Stimulated activated memory B cell treated with anti-CD40 and anti-IgM and Interleukin-4, amounts not matched to agents 10 μg/mL and 1 μg/mL and 100 μg/mL, for 72 hours (primary cell): ENCODE measurements around the gene SMCO2.

Experiments
- ATAC-seq: fragments of 150-1000 bp; cut with Tn5 transposase; 2 replicates; pipeline ENCODE4 v1.10.0; 2021
- H3K27ac Mint-ChIP-seq: one replicate; pipeline ENCODE4 v1.8.0; 2022; ENCODE audit warnings: mild to moderate bottlenecking, mixed read lengths
- H3K27me3 Mint-ChIP-seq: one replicate; pipeline ENCODE4 v1.8.0; 2022; ENCODE audit warnings: mixed read lengths
- H3K36me3 Mint-ChIP-seq: one replicate; pipeline ENCODE4 v1.8.0; 2022; ENCODE audit warnings: mixed read lengths
- H3K4me1 Mint-ChIP-seq: one replicate; pipeline ENCODE4 v1.8.0; 2022; ENCODE audit warnings: mixed read lengths
- H3K4me3 Mint-ChIP-seq: one replicate; pipeline ENCODE4 v1.8.0; 2022; ENCODE audit warnings: mild to moderate bottlenecking, moderate library complexity, mixed read lengths
- H3K9me3 Mint-ChIP-seq: one replicate; pipeline ENCODE4 v1.8.0; 2022; ENCODE audit warnings: mixed read lengths

The SMCO2 gene

DNA sequence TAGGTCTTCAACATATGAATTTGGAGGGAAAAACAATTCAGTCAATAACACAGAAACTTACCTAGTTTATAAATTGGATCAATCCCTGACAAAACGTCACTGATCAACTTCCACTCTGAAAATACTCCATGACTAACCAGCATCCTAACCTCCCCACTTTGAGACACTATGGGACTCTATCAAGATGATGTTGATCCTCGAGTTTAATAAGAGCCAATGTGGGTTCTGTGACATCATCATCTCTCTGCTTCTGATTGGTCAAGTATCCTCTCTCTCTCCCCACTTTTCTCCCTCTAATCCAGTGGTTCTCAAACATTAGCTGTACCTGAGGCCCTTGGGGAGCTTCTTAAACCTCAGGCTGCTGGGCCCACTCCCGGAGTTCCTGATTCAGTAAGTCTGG lies at the start of gene SMCO2:
Gene SMCO2, plus strand, starts transcription at position 301 of the 400 bp plus-strand sequence. CDS start 23,896 bp downstream, outside the sequence.
- H3K9me3 Mint-ChIP-seq: peaks cover 11% of the 10 kb centered on the region
- no peaks in the 10 kb centered on the region for H3K4me1 Mint-ChIP-seq
- H3K27ac Mint-ChIP-seq: no peak within 1 kb of the TSS
- H3K27me3 Mint-ChIP-seq: peaks cover 4% of the 10 kb centered on the region
- H3K36me3 Mint-ChIP-seq: peaks cover 5% of the 10 kb centered on the region
- no peak for ATAC-seq
- H3K4me3 Mint-ChIP-seq: no peak within 1 kb of the TSS

DNA sequence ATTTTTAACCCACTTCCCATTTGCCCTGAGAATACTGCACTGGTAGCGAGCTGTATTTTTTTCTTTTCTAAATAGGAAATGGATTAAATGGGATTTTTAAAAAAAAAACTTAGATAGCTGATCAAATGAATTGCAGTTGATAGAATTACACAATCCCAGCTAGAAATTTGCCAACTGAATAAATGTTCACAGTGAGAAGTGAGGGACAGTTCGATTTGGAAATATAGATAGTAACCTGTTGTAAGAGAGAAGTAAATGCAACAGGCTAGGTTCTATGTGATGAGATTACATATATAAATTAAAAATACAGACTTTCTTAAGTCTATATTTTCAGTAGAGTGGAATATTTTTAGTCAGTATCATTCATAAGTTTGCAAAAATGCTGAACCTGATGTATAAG lies 48.1 kb upstream of the SMCO2 start:
- Mint-ChIP-seq H3K27me3 (no peaks in the 10 kb centered on the region), H3K9me3 (no peaks in the 10 kb centered on the region), H3K36me3 (peaks cover 23% of the 10 kb centered on the region), H3K4me1 (no peaks in the 10 kb centered on the region), H3K27ac (no peak overlapping the region), H3K4me3 (no peak overlapping the region)
- no peak for ATAC-seq

DNA sequence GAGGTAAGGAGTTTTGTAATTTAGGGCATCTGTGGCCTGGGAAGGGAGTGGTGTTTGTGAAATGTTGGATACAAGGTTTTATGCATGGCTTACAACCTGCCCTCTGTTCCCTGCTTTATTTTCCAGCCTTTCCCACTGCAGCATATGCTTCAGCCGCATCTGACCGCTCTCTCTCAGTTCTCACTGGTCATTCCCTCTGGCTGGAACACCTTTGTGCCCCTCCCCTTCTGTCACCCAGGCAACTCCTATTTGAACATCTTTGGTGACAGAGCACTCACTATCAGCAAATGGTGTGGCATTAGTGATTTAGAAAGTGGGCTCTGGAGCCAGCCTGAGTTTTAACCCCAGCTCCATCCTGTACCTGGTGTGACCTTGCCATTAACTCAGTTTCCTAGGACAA lies 47.5 kb upstream of the SMCO2 start:
- Mint-ChIP-seq H3K4me1 (no peaks in the 10 kb centered on the region), H3K27ac (no peak overlapping the region), H3K27me3 (no peaks in the 10 kb centered on the region), H3K36me3 (peaks cover 19% of the 10 kb centered on the region), H3K9me3 (no peaks in the 10 kb centered on the region), H3K4me3 (no peak overlapping the region)
- ATAC-seq: no peak

DNA sequence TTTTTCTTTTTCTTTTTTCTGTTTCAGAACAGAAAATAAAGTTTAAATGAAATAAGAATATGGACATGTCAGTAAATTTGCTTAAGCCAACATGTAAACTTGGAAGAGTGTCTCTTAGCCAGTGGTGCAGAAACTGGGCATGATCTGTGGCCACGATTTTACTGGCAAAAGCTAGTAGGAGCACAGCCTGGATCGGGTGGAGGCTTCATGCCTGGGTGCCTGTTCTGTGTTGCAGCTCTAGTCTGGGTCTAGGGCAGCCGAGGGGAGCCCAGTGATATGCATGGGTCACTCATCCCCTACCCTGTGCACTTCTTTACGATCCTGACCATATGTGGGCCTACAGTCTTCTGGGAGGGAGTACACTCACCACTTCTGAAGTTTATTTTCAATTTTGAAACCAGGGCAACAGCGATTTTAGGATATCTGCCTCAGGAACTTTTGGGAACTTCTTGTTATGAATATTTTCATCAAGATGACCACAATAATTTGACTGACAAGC lies 45.6 kb upstream of the SMCO2 start:
- Mint-ChIP-seq H3K9me3 (peaks cover 2% of the 10 kb centered on the region), H3K4me1 (no peaks in the 10 kb centered on the region), H3K4me3 (no peak overlapping the region), H3K36me3 (peaks cover 19% of the 10 kb centered on the region), H3K27ac (no peak overlapping the region), H3K27me3 (no peaks in the 10 kb centered on the region)
- no peak for ATAC-seq

DNA sequence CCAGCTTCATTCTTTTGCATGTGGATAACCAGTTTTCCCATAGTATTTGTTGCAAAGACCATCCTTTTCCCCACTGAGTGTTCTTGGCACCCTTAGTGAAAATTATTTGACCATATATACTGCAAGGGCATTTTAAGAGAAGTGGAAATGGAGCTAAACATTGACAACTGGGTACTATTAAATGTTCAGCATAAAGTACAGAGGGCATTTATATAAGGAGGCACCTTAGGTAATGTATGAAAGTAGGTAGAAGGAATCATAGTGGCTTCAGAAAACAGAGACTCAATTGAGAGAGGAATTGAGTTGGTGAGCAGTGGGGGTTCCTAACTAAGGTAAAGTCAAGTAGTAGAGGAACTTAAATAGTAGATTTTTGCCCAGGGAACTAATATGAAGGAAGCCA lies 34.5 kb upstream of the SMCO2 start:
- Mint-ChIP-seq H3K27ac (no peak overlapping the region), H3K4me1 (no peaks in the 10 kb centered on the region), H3K27me3 (no peaks in the 10 kb centered on the region), H3K4me3 (no peak overlapping the region), H3K36me3 (peaks cover 22% of the 10 kb centered on the region), H3K9me3 (peaks cover 2% of the 10 kb centered on the region)
- no peak for ATAC-seq

DNA sequence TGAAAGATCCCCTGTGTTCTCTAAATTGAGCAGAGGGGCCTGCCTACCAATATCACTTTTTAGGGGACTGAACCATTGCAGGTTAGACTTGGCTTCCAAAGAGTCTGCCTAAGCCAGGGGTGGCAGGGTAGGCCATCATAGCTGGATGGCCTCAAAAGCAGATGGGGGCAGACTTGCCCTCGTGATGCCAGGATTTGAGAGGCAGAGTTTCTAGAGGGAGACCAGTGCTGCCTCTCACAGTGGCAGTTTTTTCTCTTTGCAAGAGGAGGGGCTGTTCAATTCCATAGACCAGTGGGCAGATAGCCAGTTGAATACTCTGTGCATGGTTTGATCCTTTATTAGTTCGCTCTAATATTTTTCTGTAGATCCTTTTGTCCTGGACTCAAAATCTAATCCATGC lies 23.8 kb upstream of the SMCO2 start:
- H3K4me1 Mint-ChIP-seq: no peaks in the 10 kb centered on the region
- no peaks in the 10 kb centered on the region for H3K9me3 Mint-ChIP-seq
- no peaks in the 10 kb centered on the region for H3K27me3 Mint-ChIP-seq
- ATAC-seq: no peak
- H3K36me3 Mint-ChIP-seq: peaks cover 17% of the 10 kb centered on the region
- no peak overlapping the region for H3K27ac Mint-ChIP-seq
- H3K4me3 Mint-ChIP-seq: no peak overlapping the region

DNA sequence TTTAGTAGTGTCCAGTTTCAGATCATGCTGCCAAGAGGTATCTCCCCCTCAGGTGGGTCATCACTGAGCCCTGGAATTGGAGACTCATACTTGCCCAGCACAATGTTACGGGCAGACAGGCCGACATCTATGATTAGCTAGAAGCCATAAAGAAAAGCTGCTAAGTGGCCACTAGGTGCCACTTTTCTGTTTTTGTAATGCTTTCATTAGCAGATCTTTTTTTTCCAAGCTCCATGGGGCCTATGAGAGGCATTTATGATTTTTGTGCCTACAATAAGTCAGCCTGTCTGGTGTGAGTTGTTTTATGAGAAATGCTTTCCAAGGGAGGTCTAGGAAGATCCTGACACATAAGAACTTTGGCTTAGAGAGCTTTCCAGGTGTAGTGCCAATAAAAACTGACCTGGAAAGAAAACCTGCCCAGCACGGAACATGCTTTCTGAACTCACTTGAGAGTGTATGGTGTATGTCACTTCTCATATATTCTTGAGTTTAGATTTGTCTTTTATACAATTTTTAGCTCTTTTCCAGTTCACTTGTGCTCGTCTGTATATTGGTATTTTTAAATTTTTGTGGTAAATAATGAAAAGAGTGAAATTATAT lies 21.8 kb upstream of the SMCO2 start:
- H3K4me1 Mint-ChIP-seq: no peaks in the 10 kb centered on the region
- H3K27ac Mint-ChIP-seq: no peak overlapping the region
- peaks cover 9% of the 10 kb centered on the region for H3K36me3 Mint-ChIP-seq
- H3K4me3 Mint-ChIP-seq: no peak overlapping the region
- H3K9me3 Mint-ChIP-seq: no peaks in the 10 kb centered on the region
- no peaks in the 10 kb centered on the region for H3K27me3 Mint-ChIP-seq
- no peak for ATAC-seq

DNA sequence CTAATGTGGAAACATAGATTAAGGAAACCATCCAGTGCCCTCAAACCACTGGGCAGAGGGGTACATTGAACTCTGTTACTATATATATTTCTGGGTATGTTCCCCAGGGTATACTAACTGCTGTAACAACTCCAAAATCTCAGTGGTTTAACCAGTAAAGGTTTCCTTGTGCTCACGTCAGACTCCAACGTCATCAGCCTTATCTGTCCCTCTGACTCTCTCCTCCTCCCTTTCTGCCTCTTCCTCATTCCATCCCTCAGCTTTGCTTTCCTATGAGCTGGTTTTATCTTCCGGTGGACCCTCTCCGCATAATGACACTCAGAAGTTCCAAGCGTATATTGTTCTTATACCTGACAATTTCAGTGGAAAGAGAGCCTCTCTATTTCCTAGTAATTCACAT lies 21.2 kb upstream of the SMCO2 start:
- Mint-ChIP-seq H3K9me3 (no peaks in the 10 kb centered on the region), H3K27ac (no peak overlapping the region), H3K27me3 (no peaks in the 10 kb centered on the region), H3K36me3 (peaks cover 5% of the 10 kb centered on the region), H3K4me3 (no peak overlapping the region), H3K4me1 (no peaks in the 10 kb centered on the region)
- ATAC-seq: no peak

DNA sequence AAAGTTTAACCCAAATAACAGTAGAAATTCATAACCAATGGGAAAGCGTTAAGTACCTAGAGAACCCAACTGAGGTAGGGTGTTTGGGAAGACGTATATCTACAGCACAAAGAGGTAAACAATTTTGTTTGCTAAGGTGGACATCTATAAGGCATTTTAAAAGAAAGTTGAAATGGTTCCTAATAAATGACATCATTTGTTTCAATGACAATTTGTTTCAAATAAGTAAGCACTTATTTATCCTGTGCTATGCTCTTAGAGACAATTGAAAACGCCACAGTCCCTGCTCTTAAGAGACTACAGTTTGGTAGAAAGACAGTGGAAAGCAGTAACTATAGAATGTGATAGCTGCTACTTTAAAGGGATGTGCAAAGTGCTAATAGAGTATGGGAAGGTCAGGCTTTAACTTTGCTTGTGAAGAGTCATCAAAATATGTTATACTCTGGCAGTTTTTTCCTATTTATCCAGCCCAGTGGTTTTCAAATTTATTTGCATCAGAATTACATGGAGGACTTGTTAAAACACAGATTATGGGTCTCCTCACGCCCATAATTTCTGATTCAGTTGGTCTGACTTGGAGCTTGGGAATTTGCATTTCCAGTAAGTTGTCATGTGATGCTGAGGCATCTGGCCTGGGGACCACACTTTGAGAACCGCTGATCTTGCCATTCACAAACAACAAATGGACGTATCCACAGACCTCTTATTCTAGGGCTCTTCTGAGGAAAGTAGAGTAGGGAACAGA lies 19.6 kb upstream of the SMCO2 start:
- Mint-ChIP-seq H3K27ac (no peak overlapping the region), H3K9me3 (no peaks in the 10 kb centered on the region), H3K4me3 (no peak overlapping the region), H3K4me1 (no peaks in the 10 kb centered on the region), H3K27me3 (no peaks in the 10 kb centered on the region), H3K36me3 (peaks cover 11% of the 10 kb centered on the region)
- no peak for ATAC-seq

DNA sequence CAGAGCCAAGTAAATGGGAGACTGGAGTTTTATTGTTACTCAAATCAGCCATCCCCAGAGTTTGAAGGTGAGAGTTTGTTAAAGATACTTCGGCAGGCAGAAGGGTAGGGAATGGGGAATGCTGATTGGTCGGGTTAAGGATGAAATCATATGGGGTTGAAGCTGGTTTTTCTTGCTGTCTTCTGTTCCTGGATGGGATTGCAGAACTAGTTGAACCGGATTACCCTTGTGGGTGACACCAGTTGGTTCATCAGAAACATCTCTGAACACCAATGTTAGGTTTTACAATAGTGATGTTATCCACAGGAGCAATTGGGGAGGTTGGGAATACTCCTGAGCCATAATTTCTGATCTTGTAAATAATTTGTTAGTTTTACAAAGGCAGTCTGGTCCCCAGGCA lies 18.7 kb upstream of the SMCO2 start:
- ATAC-seq: no peak
- Mint-ChIP-seq H3K36me3 (peaks cover 11% of the 10 kb centered on the region), H3K9me3 (no peaks in the 10 kb centered on the region), H3K4me3 (no peak overlapping the region), H3K27ac (no peak overlapping the region), H3K27me3 (no peaks in the 10 kb centered on the region), H3K4me1 (no peaks in the 10 kb centered on the region)

DNA sequence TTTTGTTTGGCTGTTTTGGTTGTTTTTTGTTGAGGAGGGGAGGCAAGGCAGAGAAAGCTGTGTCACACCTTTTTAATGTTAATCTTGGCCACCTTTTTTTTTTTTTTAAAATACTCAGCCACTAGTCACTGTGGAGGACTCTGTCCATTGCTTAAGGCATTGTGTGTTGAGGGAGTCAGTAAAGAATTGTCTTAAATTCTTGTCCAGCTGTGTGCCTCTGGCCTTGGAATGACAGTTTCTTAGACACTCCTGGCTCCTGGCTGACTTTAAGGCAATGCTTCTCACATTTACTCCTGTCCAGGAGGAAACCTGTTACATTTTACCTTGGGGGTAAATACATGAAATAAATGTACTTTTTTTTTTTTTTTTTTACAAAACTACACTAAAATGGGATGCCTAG lies 18.1 kb upstream of the SMCO2 start:
- Mint-ChIP-seq H3K4me3 (no peak overlapping the region), H3K4me1 (no peaks in the 10 kb centered on the region), H3K27me3 (no peaks in the 10 kb centered on the region), H3K36me3 (peaks cover 11% of the 10 kb centered on the region), H3K9me3 (no peaks in the 10 kb centered on the region), H3K27ac (no peak overlapping the region)
- no peak for ATAC-seq

DNA sequence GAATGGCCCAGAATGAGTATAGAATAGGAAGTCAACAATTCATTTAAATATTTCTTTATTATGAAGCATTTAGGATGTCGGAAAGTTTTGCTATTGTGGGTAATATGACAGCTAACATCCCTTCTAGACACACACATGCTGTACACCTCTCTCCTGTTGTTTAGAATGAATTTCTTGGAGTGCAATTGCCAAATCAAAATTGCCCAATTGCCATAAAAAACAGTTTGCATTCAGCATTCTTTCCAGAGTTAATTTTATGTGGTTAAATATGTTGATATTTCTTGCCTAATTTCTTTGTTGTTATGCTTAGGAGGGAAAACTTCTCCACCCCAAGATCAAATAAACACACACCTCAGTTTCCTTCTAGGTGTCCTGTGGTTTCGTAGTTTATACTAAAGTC lies 16.9 kb upstream of the SMCO2 start:
- Mint-ChIP-seq H3K27ac (no peak overlapping the region), H3K4me1 (no peaks in the 10 kb centered on the region), H3K4me3 (no peak overlapping the region), H3K27me3 (no peaks in the 10 kb centered on the region), H3K9me3 (no peaks in the 10 kb centered on the region), H3K36me3 (peaks cover 11% of the 10 kb centered on the region)
- ATAC-seq: no peak

DNA sequence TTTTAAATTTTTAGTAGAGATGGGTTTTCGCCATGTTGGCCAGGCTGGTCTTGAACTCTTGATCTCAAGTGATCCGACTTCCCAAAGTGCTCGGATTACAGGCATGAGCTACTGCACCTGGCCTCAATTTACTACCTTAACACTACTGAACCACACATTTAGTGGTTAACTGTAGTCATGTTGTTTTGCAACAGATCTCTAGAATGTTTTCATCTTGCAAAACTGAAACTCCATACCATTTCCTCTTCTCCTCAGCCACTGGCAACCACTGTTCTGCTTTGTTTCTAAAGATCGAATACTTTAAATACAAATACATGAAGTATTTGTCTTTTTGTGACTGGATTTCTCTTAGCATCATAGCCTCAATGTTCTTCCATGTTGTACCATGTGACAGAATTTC lies 15.4 kb upstream of the SMCO2 start:
- Mint-ChIP-seq H3K36me3 (peaks cover 8% of the 10 kb centered on the region), H3K4me3 (no peak overlapping the region), H3K27me3 (no peaks in the 10 kb centered on the region), H3K27ac (no peak overlapping the region), H3K9me3 (no peaks in the 10 kb centered on the region), H3K4me1 (peaks cover 7% of the 10 kb centered on the region)
- ATAC-seq: no peak

DNA sequence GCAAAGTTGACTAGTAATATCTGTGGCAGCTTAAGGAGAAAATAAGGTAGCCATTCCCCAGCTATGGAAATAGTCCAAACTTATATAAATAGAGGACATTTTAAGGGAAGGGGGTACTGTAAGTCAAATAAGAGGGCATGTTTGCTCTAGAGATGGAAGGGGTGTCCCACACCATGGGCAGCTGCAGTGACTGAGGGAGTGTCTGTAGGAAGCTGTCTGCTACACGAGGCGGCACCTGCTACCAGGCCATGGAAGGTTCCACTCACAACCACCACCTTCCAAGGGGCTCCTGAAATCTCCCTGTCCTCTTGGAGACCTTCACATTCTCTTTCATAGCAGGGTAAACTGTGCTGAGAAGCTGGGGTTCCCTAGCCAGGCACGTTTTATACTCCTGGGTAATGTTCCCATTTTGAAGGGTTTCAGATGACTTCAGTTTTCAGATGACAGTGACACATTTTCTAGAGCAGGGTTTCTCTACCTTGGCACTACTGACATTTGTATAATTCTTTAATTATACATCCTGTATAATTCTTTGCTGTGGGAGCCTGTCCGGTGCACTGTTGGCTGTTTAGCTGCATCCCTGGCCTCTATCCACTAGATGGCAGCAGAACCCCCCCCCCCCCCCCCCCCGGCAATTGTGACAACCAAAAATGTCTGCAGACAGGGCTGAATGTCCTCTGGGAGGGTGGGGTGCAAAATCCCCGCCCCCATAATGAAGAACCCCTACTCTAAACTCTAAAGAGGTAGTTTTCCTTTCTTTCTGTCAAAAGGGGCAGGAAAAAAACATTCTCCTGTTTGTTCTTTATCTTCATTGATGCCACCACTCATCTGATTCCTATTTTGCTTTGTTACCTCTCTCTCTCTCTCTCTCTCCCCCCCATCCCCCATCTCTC lies 11.6 kb upstream of the SMCO2 start:
- Mint-ChIP-seq H3K9me3 (no peaks in the 10 kb centered on the region), H3K27ac (no peak overlapping the region), H3K27me3 (no peaks in the 10 kb centered on the region), H3K4me1 (peaks cover 18% of the 10 kb centered on the region), H3K4me3 (no peak overlapping the region), H3K36me3 (peaks cover 6% of the 10 kb centered on the region)
- ATAC-seq: no peak

DNA sequence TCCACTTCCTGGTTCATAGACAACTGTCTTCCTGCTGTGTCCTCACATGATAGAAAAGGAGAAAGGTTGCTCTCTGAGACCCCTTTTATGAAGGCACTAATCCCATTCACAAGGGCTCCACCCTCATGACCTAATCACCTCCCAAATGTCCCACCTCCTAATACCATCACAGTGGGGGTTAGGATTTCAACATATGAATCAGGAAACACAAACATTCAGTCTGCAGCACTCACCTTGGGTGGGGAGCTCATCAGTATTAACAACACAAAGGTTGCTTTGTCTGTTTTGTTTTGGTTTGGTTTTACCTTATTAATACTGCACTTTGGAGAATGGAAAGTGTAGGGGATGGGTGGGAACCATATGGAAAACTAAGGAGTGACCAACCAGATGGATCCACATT lies 10.5 kb upstream of the SMCO2 start:
- Mint-ChIP-seq H3K4me1 (peaks cover 18% of the 10 kb centered on the region), H3K4me3 (no peak overlapping the region), H3K9me3 (no peaks in the 10 kb centered on the region), H3K36me3 (peaks cover 6% of the 10 kb centered on the region), H3K27ac (no peak overlapping the region), H3K27me3 (no peaks in the 10 kb centered on the region)
- ATAC-seq: no peak
